Upper lobe of left lung (tissue), 4 donors: ENCODE data around the gene ATM.

Source experiments
- CTCF ChIP-seq, 6 experiments: fragments of 450-650 bp in 4 of 6; fragments of 200-600 bp in 2 of 6; sonication (generic) in 2 of 6; IDR thresholded peaks; one replicate each; pipeline ENCODE4 v1.5.1; 2016 to 2019; ENCODE audit warnings: antibody characterized with exemption in 6 of 6
- POLR2A ChIP-seq, 4 donors: fragments of 450-650 bp; IDR thresholded peaks; one replicate each; pipeline ENCODE4 v1.5.1; 2016 to 2017; ENCODE audit warnings: antibody characterized with exemption in 4 of 4, mild to moderate bottlenecking in 2 of 4

GRCh38 chr11:108198833-108199232 is 24.0 kb upstream of the ATM start:
- no peak for TF ChIP-seq CTCF (IDR thresholded peaks at IDR 0.05)
- TF ChIP-seq POLR2A (IDR thresholded peaks at IDR 0.05): no peak
